GM13976 (cell line): ENCODE results near the gene YJU2.
"Not testable (repeated sequence)": the region's sequence is repeated elsewhere in the genome, so short reads cannot be mapped to it uniquely, and the experiment has no call there.

Experiments
- DNase-seq: peaks from one replicate; pipeline ENCODE4 v3.0.0; 2012; ENCODE audit warnings: low spot score
- CTCF ChIP-seq: IDR thresholded peaks from 2 replicates; pipeline ENCODE4 v1.5.1; 2012; ENCODE audit warnings: borderline replicate concordance, mild to moderate bottlenecking; ENCODE audit not compliant: insufficient read depth; ENCODE audit errors: extremely low read depth, missing control alignments, control extremely low read depth
- in situ Hi-C: fragments of 300-500 bp; cut with MboI; formaldehyde crosslinking; loops from one replicate; pipeline ENCODE4 v1.12.0; 2022; ENCODE audit warnings: low sequenced_read_pairs, mixed read lengths, inconsistent platforms; ENCODE audit not compliant: unreplicated experiment

Gene YJU2

GRCh38 chr19:4215807-4216206 is 31.1 kb upstream of the YJU2 start:
- no peak for TF ChIP-seq CTCF
- no peak for DNase-seq
- in situ Hi-C loops, result no loop called here

GRCh38 chr19:4216846-4217245 is 30.0 kb upstream of the YJU2 start:
- in situ Hi-C loops, result no loop called here
- TF ChIP-seq CTCF, result no peak
- DNase-seq, result no peak

GRCh38 chr19:4217429-4218264 is 29.2 kb upstream of the YJU2 start:
- TF ChIP-seq CTCF, result no peak
- DNase-seq, result no peak
- in situ Hi-C loops, result no loop called here

- in situ Hi-C loops, result not testable (repeated sequence)
Observed at GRCh38 chr19:4218523-4218922, 28.4 kb upstream of the YJU2 start.

GRCh38 chr19:4220188-4220587 is 26.7 kb upstream of the YJU2 start:
- in situ Hi-C loops, result no loop called here
- TF ChIP-seq CTCF, result no peak
- no peak for DNase-seq

More at GRCh38 chr19:4218523-4218922, 28.4 kb upstream of the YJU2 start:
- DNase-seq, result not testable (repeated sequence)

- peak; percentile 19 for DNase-seq
- no peak for TF ChIP-seq CTCF
- in situ Hi-C loops, result no loop called here
Observed at GRCh38 chr19:4224470-4224869, 22.4 kb upstream of the YJU2 start.

- in situ Hi-C loops, result no loop called here
- no peak for DNase-seq
- no peak for TF ChIP-seq CTCF
Observed at GRCh38 chr19:4225885-4226284, 21.0 kb upstream of the YJU2 start.
